Kasumi-1 (cell line): ENCODE results near the gene LECT2.

Experiments
- DNase-seq, 2 experiments: peaks; one replicate each; lab custom pipeline; 2025; lab: John Stamatoyannopoulos, UW

LECT2 gene

GRCh38 chr5:135978993-135979392, 24.2 kb upstream of the LECT2 start:
- no peak for DNase-seq

- no peak for DNase-seq
Measured at GRCh38 chr5:135978212-135978631, 23.4 kb upstream of the LECT2 start.

- peak; percentile 67 to 70 for DNase-seq
Measured at GRCh38 chr5:135977375-135977928, 22.7 kb upstream of the LECT2 start.

- no peak for DNase-seq
Measured at GRCh38 chr5:135976216-135976615, 21.4 kb upstream of the LECT2 start.

- DNase-seq: no peak
Measured at GRCh38 chr5:135975122-135975521, 20.3 kb upstream of the LECT2 start.

GRCh38 chr5:135974021-135974600, 19.3 kb upstream of the LECT2 start:
- no peak for DNase-seq

GRCh38 chr5:135973323-135974020, 18.7 kb upstream of the LECT2 start:
- DNase-seq: no peak

- DNase-seq: no peak
Measured at GRCh38 chr5:135971701-135972100, 16.9 kb upstream of the LECT2 start.

GRCh38 chr5:135966790-135967189, 12.0 kb upstream of the LECT2 start:
- no peak for DNase-seq

- no peak for DNase-seq
Measured at GRCh38 chr5:135966165-135966564, 11.4 kb upstream of the LECT2 start.

GRCh38 chr5:135965504-135965903, 10.7 kb upstream of the LECT2 start:
- DNase-seq: no peak

GRCh38 chr5:135964670-135965320, 10.0 kb upstream of the LECT2 start:
- DNase-seq: no peak

GRCh38 chr5:135955525-135955924, 742 bp upstream of the LECT2 start:
- no peak for DNase-seq

GRCh38 chr5:135953850-135954249, 933 bp downstream of the LECT2 start:
- no peak for DNase-seq

- DNase-seq: no peak
Measured at GRCh38 chr5:135952683-135953082, 2.1 kb downstream of the LECT2 start.

GRCh38 chr5:135951807-135952206, 3.0 kb downstream of the LECT2 start:
- DNase-seq: no peak

GRCh38 chr5:135951257-135951656, 3.5 kb downstream of the LECT2 start:
- no peak for DNase-seq

- DNase-seq: no peak
Measured at GRCh38 chr5:135950611-135951010, 4.2 kb downstream of the LECT2 start.

GRCh38 chr5:135944967-135945560, 9.7 kb downstream of the LECT2 start:
- DNase-seq: peak; percentile 75 to 88

GRCh38 chr5:135944564-135944963, 10.2 kb downstream of the LECT2 start:
- no peak for DNase-seq

- no peak for DNase-seq
Measured at GRCh38 chr5:135942202-135942771, 12.5 kb downstream of the LECT2 start.

GRCh38 chr5:135941711-135942110, 13.1 kb downstream of the LECT2 start:
- DNase-seq: no peak
